ENCODE results near the gene BRD7.
A peak's percentile ranks its signal among the peaks of the same experiment; 100 is the strongest.

BRD7 gene

DNA sequence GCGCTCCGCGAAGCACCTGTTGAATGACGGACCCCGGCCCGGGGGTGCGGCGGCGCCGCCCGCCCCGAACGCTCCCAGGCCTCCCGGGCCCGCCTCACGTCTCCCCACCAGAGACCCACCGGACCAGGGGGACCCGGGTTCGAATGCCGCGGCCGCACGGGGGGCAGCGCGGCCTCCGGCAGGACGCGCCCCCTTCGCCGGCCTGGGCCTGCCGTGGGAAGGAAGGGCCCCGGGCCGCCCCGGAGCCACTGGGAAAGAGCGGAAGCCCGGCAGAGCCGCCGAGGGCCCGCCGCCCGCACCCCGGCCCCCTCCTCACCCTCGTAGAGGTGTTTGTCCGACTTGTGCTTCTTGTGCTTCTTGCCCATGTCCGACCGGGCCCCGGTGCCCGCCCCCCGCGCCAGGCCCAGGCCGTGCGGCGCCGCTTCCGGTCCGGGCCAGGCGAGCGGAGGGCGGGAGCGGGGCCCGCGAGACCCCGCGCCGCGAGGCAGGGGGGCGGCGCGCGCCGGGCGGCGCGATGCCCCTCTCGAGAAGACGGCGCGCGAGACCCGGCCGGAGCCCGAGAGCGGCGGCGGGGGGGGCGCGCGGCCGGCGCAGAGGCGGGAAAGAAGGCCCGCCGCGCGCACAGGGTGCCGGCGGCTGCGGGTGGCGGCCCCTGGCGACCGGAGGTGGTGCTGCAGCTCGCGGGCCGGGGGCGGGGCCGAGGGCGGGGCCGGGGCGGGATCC is at the start of gene BRD7:
Gene BRD7 (minus strand): TSS at position 579 of the 723 bp plus-strand sequence. CDS start 214 bp downstream, at position 365.
- H3K27me3 ChIP-seq (ENCODE audit: control insufficient read depth in 1 of 2, insufficient read depth in 2 of 2, low read length in 2 of 2) = no peaks in the 10 kb centered on the region
- no peaks in the 10 kb centered on the region for H3K9me3 ChIP-seq (ENCODE audit: control insufficient read depth in 1 of 2, low read length in 2 of 2)
- H3K4me1 ChIP-seq (ENCODE audit: control insufficient read depth in 1 of 2, insufficient read depth in 2 of 2, low read length in 2 of 2) = peaks cover 14 to 16% of the 10 kb centered on the region in 2 donors
- H3K4me3 ChIP-seq (ENCODE audit: low read depth in 1 of 2, low read length in 2 of 2) = peak within 1 kb of the TSS; percentile 75 to 81
- H3K27ac ChIP-seq (ENCODE audit: low read depth, low read length) = no peak within 1 kb of the TSS
- peak within 1 kb of the TSS; percentile 57 to 63 for H3K9ac ChIP-seq (ENCODE audit: low read depth in 1 of 2, low read length in 2 of 2)
- H3K36me3 ChIP-seq (ENCODE audit: control insufficient read depth in 1 of 2, insufficient read depth in 2 of 2, low read length in 2 of 2) = peaks cover 0 to 13% of the 10 kb centered on the region in 2 donors

DNA sequence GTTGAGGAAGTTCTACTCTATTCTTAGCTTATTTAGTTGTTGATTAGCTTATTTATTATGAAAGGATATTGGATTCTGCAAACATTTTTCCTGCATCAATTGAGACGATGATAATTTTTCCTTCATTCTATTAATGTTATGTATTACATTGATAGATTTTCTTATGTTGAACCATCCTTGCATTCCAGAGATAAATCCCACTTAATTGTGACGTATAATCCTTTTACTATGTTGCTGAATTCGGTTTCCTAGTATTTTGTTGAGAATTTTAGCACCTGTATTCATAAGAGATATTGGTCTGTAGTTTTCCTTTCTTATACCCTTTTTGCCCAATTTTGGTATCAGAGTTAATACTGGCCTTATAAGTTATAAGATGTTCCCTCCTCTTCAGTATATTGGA is 47.6 kb upstream of the BRD7 start:
- Histone ChIP-seq H3K36me3 (ENCODE audit: control insufficient read depth in 1 of 2, insufficient read depth in 2 of 2, low read length in 2 of 2) (no peaks in the 10 kb centered on the region), H3K9ac (ENCODE audit: low read depth in 1 of 2, low read length in 2 of 2) (no peak overlapping the region), H3K4me1 (ENCODE audit: control insufficient read depth in 1 of 2, insufficient read depth in 2 of 2, low read length in 2 of 2) (no peaks in the 10 kb centered on the region), H3K27me3 (ENCODE audit: control insufficient read depth in 1 of 2, insufficient read depth in 2 of 2, low read length in 2 of 2) (no peaks in the 10 kb centered on the region), H3K4me3 (ENCODE audit: low read depth in 1 of 2, low read length in 2 of 2) (no peak overlapping the region), H3K27ac (ENCODE audit: low read depth, low read length) (no peak overlapping the region), H3K9me3 (ENCODE audit: control insufficient read depth in 1 of 2, low read length in 2 of 2) (peaks cover 13 to 21% of the 10 kb centered on the region in 2 donors)

DNA sequence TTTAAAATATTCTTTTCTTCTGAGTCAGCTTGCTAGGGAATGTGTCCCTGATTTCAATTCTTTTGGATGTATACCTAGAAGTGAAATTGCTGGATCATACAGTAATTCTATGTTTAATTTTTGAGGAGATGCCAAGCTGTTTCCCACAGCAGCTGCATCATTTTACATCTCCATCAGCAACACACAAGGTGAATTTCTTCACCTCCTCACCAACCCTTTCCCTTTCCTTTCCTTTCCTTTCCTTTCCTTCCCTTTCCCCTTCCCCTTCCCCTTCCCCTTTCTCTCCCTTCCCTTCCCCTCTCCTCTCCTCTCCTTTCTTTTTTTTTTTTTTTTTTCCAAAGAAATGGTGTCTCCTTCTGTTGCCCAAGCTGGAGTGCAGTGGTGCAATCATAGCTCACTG is 45.4 kb upstream of the BRD7 start:
- Histone ChIP-seq H3K27ac (ENCODE audit: low read depth, low read length) (no peak overlapping the region), H3K4me3 (ENCODE audit: low read depth in 1 of 2, low read length in 2 of 2) (no peak overlapping the region), H3K4me1 (ENCODE audit: control insufficient read depth in 1 of 2, insufficient read depth in 2 of 2, low read length in 2 of 2) (no peaks in the 10 kb centered on the region), H3K9me3 (ENCODE audit: control insufficient read depth in 1 of 2, low read length in 2 of 2) (peaks cover 7 to 12% of the 10 kb centered on the region in 2 donors), H3K27me3 (ENCODE audit: control insufficient read depth in 1 of 2, insufficient read depth in 2 of 2, low read length in 2 of 2) (no peaks in the 10 kb centered on the region), H3K36me3 (ENCODE audit: control insufficient read depth in 1 of 2, insufficient read depth in 2 of 2, low read length in 2 of 2) (no peaks in the 10 kb centered on the region), H3K9ac (ENCODE audit: low read depth in 1 of 2, low read length in 2 of 2) (no peak overlapping the region)

- Histone ChIP-seq H3K9me3 (ENCODE audit: control insufficient read depth in 1 of 2, low read length in 2 of 2) (peaks cover 2% of the 10 kb centered on the region in 2 donors), H3K4me3 (ENCODE audit: low read depth in 1 of 2, low read length in 2 of 2) (no peak overlapping the region), H3K9ac (ENCODE audit: low read depth in 1 of 2, low read length in 2 of 2) (no peak overlapping the region), H3K36me3 (ENCODE audit: control insufficient read depth in 1 of 2, insufficient read depth in 2 of 2, low read length in 2 of 2) (no peaks in the 10 kb centered on the region), H3K27me3 (ENCODE audit: control insufficient read depth in 1 of 2, insufficient read depth in 2 of 2, low read length in 2 of 2) (no peaks in the 10 kb centered on the region), H3K4me1 (ENCODE audit: control insufficient read depth in 1 of 2, insufficient read depth in 2 of 2, low read length in 2 of 2) (no peaks in the 10 kb centered on the region), H3K27ac (ENCODE audit: low read depth, low read length) (no peak overlapping the region)
Observed at GRCh38 chr16:50411034-50411433, 42.2 kb upstream of the BRD7 start.

DNA sequence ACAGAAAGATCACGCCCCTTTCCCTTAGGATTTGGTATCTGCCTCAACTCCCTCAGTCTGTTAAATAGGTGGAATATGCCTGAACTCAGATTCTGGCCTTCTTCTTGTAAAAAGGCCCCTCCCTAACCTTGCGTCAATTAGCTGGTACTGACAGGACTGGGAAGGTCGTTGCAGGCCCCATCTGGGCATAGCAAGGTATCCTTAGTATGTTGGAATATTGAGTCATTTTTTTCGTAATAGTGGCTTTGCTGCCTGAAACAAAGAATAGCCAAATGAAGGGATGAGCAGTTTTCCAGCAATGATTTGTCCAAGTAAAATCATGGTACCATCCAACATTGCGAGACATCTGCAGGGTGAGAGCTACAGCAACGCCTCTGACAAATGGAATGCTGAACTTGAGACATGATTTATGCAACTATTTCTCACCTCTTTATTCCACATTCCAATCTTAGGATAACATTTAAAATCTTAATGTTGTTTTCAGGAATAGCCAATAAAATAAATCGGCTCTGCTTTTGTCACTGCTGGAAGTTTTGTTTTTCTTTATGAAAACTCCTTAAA is 39.3 kb upstream of the BRD7 start:
- Histone ChIP-seq H3K36me3 (ENCODE audit: control insufficient read depth in 1 of 2, insufficient read depth in 2 of 2, low read length in 2 of 2) (no peaks in the 10 kb centered on the region), H3K27me3 (ENCODE audit: control insufficient read depth in 1 of 2, insufficient read depth in 2 of 2, low read length in 2 of 2) (no peaks in the 10 kb centered on the region), H3K9ac (ENCODE audit: low read depth in 1 of 2, low read length in 2 of 2) (no peak overlapping the region), H3K4me1 (ENCODE audit: control insufficient read depth in 1 of 2, insufficient read depth in 2 of 2, low read length in 2 of 2) (no peaks in the 10 kb centered on the region), H3K4me3 (ENCODE audit: low read depth in 1 of 2, low read length in 2 of 2) (no peak overlapping the region), H3K27ac (ENCODE audit: low read depth, low read length) (no peak overlapping the region), H3K9me3 (ENCODE audit: control insufficient read depth in 1 of 2, low read length in 2 of 2) (no peaks in the 10 kb centered on the region)

GRCh38 chr16:50407351-50407750 is 38.6 kb upstream of the BRD7 start:
- Histone ChIP-seq H3K9me3 (ENCODE audit: control insufficient read depth in 1 of 2, low read length in 2 of 2) (no peaks in the 10 kb centered on the region), H3K27me3 (ENCODE audit: control insufficient read depth in 1 of 2, insufficient read depth in 2 of 2, low read length in 2 of 2) (no peaks in the 10 kb centered on the region), H3K36me3 (ENCODE audit: control insufficient read depth in 1 of 2, insufficient read depth in 2 of 2, low read length in 2 of 2) (no peaks in the 10 kb centered on the region), H3K4me1 (ENCODE audit: control insufficient read depth in 1 of 2, insufficient read depth in 2 of 2, low read length in 2 of 2) (no peaks in the 10 kb centered on the region), H3K9ac (ENCODE audit: low read depth in 1 of 2, low read length in 2 of 2) (no peak overlapping the region), H3K4me3 (ENCODE audit: low read depth in 1 of 2, low read length in 2 of 2) (no peak overlapping the region), H3K27ac (ENCODE audit: low read depth, low read length) (no peak overlapping the region)

DNA sequence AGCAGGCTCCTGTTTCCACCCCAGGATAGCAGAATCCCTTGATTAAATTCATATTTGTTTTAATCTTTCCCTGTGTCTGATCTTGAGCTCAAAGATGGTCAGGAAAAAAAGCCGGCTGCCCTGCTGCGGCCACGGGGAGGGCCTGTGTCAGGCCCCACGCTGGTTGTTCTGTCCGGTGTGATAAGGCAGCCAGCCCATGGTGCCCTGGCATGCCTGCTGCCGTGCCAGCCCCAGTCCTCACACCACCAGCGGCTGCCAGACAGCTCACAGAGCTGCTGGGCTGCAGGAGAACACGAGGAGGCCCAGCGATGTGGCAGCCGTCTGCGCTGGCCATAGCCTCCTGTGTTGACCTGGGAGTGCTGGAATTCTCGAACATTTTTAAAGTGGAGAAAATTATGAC is 34.7 kb upstream of the BRD7 start:
- no peak overlapping the region for H3K4me3 ChIP-seq (ENCODE audit: low read depth in 1 of 2, low read length in 2 of 2)
- H3K36me3 ChIP-seq (ENCODE audit: control insufficient read depth in 1 of 2, insufficient read depth in 2 of 2, low read length in 2 of 2) = no peaks in the 10 kb centered on the region
- H3K9me3 ChIP-seq (ENCODE audit: control insufficient read depth in 1 of 2, low read length in 2 of 2) = no peaks in the 10 kb centered on the region
- no peak overlapping the region for H3K27ac ChIP-seq (ENCODE audit: low read depth, low read length)
- no peak overlapping the region for H3K9ac ChIP-seq (ENCODE audit: low read depth in 1 of 2, low read length in 2 of 2)
- H3K27me3 ChIP-seq (ENCODE audit: control insufficient read depth in 1 of 2, insufficient read depth in 2 of 2, low read length in 2 of 2) = no peaks in the 10 kb centered on the region
- H3K4me1 ChIP-seq (ENCODE audit: control insufficient read depth in 1 of 2, insufficient read depth in 2 of 2, low read length in 2 of 2) = no peaks in the 10 kb centered on the region

GRCh38 chr16:50402298-50402895 is 33.6 kb upstream of the BRD7 start:
- Histone ChIP-seq H3K36me3 (ENCODE audit: control insufficient read depth in 1 of 2, insufficient read depth in 2 of 2, low read length in 2 of 2) (no peaks in the 10 kb centered on the region), H3K4me1 (ENCODE audit: control insufficient read depth in 1 of 2, insufficient read depth in 2 of 2, low read length in 2 of 2) (no peaks in the 10 kb centered on the region), H3K9ac (ENCODE audit: low read depth in 1 of 2, low read length in 2 of 2) (no peak overlapping the region), H3K27me3 (ENCODE audit: control insufficient read depth in 1 of 2, insufficient read depth in 2 of 2, low read length in 2 of 2) (no peaks in the 10 kb centered on the region), H3K9me3 (ENCODE audit: control insufficient read depth in 1 of 2, low read length in 2 of 2) (no peaks in the 10 kb centered on the region), H3K4me3 (ENCODE audit: low read depth in 1 of 2, low read length in 2 of 2) (no peak overlapping the region), H3K27ac (ENCODE audit: low read depth, low read length) (no peak overlapping the region)

GRCh38 chr16:50401355-50401754 is 32.6 kb upstream of the BRD7 start:
- no peaks in the 10 kb centered on the region for H3K9me3 ChIP-seq (ENCODE audit: control insufficient read depth in 1 of 2, low read length in 2 of 2)
- no peaks in the 10 kb centered on the region for H3K27me3 ChIP-seq (ENCODE audit: control insufficient read depth in 1 of 2, insufficient read depth in 2 of 2, low read length in 2 of 2)
- no peak overlapping the region for H3K27ac ChIP-seq (ENCODE audit: low read depth, low read length)
- no peak overlapping the region for H3K4me3 ChIP-seq (ENCODE audit: low read depth in 1 of 2, low read length in 2 of 2)
- no peak overlapping the region for H3K9ac ChIP-seq (ENCODE audit: low read depth in 1 of 2, low read length in 2 of 2)
- no peaks in the 10 kb centered on the region for H3K36me3 ChIP-seq (ENCODE audit: control insufficient read depth in 1 of 2, insufficient read depth in 2 of 2, low read length in 2 of 2)
- H3K4me1 ChIP-seq (ENCODE audit: control insufficient read depth in 1 of 2, insufficient read depth in 2 of 2, low read length in 2 of 2) = no peaks in the 10 kb centered on the region

- Histone ChIP-seq H3K27me3 (ENCODE audit: control insufficient read depth in 1 of 2, insufficient read depth in 2 of 2, low read length in 2 of 2) (no peaks in the 10 kb centered on the region), H3K36me3 (ENCODE audit: control insufficient read depth in 1 of 2, insufficient read depth in 2 of 2, low read length in 2 of 2) (no peaks in the 10 kb centered on the region), H3K4me1 (ENCODE audit: control insufficient read depth in 1 of 2, insufficient read depth in 2 of 2, low read length in 2 of 2) (no peaks in the 10 kb centered on the region), H3K27ac (ENCODE audit: low read depth, low read length) (no peak overlapping the region), H3K9me3 (ENCODE audit: control insufficient read depth in 1 of 2, low read length in 2 of 2) (no peaks in the 10 kb centered on the region), H3K9ac (ENCODE audit: low read depth in 1 of 2, low read length in 2 of 2) (no peak overlapping the region), H3K4me3 (ENCODE audit: low read depth in 1 of 2, low read length in 2 of 2) (no peak overlapping the region)
Observed at GRCh38 chr16:50400967-50401348, 32.2 kb upstream of the BRD7 start.
